Stimulated activated CD8-positive, alpha-beta memory T cell treated with anti-CD3 and anti-CD28 coated beads, Interleukin-12 subunit alpha, Interleukin-12 subunit beta, amount 100 ng/mL, for 24 hours (primary cell): ENCODE results near the gene DPH7.
"Not testable (repeated sequence)": the region's sequence is repeated elsewhere in the genome, so short reads cannot be mapped to it uniquely, and the experiment has no call there.

Source experiments
- DNase-seq: peaks from one replicate; pipeline ENCODE4 v3.0.0-alpha.2; 2020; ENCODE audit errors: extremely low read depth

DPH7 gene

DNA sequence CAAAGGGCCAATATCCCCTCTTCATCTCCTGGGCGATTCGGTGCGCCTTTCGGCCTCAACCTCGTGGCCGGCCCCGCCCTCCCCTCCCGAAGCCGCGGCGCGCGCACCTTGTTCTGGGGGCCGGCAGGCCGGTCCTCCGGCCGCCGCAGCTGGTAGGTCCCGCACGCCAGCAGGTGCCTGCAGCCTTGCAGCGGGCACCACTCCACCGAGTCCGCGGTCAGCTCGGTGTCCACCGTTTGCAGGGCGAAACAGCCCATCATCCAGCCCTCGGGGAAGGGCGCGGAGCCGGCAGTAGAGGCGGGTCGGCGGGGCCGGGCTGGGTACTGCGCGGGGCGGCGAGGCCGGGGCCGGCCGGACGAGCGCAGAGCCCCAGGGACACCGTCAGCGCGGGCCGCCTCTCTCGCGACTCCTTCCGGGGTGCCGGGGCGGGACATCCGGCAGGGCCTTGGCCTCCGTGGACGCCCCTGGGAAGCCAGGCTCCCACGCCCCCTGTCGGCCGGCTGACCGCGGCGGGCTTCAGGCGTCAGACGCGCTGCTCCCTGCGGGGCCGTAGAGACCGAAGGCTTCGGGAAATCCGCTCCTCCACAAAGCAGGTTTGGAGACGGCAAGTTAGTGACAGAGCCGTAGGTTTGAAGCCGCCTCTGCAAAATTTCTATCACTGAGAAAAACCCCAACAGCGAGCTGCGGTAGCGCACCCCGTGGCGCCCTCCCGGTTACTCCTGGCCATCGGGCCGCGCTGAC lies at the start of gene DPH7:
TSS of gene DPH7 (minus strand) at position 408 of the 741 bp plus-strand sequence. CDS start at position 260, 148 bp downstream.
- peak; percentile 94 for DNase-seq

DNA sequence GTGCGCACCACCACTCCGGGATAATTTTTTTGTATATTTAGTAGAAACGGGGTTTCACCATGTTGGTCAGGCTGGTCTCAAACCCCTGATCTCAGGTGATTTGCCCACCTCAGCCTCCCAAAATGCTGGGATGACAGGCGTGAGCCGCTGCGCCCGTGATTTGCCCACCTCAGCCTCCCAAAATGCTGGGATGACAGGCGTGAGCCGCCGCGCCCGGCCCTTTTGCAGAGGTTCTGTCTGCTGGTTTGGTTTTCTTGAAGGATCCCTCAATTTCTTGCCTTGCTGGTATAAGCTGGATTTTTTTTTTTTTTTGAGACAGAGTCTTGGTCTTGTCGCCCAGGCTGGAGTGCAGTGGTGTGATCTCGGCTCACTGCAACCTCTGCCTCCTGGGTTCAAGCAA lies 48.7 kb upstream of the DPH7 start:
- not testable (repeated sequence) for DNase-seq

DNA sequence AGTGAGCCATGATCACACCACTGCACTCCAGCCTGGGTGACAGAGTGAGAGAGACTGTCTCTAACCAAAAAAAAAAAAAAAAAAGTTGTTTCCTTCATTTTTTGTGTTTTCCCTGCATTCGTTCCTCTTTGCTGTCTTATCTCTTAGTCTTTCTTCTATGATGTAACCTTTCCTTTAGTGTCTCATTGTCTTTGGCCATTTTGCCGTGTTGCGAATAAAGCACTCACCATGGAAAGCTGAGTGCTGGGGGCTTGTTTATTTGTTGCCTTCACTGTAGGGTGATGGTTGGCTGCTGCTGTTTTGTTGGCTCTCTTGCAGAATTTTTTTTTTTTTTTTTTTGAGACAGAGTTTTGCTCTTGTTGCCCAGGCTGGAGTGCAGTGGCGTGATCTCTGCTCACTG lies 47.7 kb upstream of the DPH7 start:
- DNase-seq, result no peak

DNA sequence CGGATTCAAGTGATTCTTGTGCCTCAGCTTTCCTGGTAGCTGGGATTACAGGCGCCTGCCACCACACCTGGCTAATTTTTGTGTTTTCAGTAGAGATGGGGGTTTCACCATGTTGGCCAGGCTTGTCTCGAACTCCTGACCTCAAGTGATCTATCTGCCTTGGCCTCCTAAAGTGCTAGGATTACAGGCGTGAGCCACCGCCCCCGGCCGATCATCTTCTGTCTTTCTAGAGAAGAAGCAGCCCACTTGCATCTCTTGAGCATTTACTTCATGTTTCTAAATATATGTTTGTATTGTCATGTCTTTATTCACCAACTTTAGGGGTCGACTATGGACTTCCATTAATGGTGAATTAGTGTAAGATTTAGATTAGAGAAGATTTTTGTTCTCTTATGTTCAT lies 43.5 kb upstream of the DPH7 start:
- not testable (repeated sequence) for DNase-seq

DNA sequence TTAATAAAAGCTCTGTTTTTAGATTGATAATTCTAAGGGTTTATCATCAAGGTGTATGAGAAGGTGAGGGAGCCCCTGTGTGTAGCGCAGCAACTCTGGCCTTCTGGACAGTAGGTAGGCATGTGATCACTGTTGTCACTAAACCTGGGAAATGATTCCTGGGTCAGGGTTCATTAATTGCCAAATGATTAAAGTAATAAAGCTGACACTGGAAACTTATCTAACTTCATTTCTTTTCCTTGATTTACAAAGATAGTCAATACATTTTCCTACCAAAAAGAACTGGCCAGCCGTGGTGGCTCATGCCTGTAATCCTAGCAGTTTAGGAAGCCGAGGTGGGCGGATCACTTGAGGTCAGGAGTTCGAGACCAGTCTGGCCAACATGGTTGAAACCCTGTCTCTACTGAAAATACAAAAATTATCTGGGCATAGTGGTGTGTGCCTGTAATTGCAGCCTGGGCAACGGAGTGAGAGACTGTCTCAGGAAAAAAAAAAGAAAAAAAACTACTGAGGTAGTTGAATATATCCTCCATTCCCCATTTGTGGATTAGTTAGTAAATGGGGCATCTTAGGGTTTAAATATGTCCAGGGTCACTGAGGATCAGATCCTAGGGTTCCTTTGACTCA lies 42.5 kb upstream of the DPH7 start:
- no peak for DNase-seq

DNA sequence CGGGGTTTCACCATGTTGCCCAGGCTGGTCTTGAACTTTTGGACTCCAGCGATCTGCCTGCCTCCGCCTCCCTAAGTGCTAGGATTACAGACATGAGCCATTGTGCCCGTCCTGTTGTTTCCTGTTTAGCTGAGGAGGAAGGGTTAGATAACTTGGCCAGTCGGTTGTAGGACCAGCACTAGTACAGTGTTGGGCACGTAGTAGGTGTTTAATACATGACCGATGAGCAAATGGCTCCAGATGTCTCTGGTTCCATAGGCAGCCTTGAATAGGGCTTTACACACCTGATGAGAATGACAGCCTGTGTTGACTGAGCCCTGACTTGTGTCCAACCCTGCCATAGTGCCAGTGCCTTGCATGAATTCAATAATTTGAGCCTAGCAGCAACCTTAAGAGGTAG lies 41.9 kb upstream of the DPH7 start:
- DNase-seq, result no peak

DNA sequence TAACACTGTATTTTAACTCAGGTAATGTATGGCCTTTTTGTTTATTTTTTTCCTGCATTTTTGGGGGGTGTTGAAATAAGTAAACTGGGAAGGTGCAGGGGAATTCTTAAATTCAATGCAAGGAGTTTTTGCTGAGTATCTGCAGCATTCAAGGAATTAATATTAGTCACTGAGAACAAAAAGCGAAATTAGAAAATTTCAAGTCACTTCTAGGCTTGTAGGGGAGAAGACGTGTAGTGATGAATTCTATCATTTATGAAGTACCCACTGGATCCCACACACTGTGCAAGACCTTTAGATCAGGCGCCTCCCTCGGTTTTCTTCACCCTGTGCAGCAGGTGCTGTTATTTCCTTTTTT lies 41.3 kb upstream of the DPH7 start:
- no peak for DNase-seq

DNA sequence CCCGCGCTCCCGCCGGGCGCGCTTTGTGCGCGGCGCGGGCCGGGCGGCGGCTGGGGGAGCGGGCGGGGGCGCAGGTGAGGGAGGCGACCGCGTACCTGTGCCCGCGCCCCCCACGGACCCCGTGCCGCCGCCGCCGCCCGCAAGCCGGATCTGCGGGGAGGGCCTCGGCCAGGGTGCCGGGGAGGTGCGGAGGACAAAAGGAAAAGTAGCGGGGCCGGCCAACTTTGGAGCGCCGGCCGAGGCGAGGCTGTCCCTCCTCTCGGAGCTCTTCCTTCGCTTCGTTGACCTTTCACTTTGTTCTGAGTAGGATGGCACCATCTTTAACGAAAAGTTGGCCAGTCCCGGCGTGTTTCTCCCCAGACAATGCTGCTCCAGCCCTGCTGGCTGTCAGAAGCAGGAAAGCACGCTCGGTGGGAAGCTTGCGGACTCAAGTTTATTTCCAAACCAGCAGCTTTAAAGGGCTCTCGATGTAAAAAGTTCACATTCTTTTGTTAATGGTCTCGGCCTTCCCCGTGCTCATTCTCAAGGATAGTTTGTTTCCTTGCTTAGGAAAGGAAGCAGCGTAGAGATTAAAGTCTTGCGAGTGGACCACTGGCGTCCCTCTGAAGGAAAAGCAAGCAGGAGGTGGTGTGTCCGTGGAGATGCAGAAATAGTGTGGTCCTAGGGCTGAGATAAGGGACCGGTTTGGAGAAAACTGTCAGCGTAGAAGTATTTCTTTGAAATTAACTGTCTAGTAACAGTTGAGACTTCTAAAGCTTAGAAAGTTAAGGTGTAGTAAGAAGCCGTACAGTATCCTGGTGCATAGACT lies 40.7 kb upstream of the DPH7 start:
- DNase-seq, result no peak

DNA sequence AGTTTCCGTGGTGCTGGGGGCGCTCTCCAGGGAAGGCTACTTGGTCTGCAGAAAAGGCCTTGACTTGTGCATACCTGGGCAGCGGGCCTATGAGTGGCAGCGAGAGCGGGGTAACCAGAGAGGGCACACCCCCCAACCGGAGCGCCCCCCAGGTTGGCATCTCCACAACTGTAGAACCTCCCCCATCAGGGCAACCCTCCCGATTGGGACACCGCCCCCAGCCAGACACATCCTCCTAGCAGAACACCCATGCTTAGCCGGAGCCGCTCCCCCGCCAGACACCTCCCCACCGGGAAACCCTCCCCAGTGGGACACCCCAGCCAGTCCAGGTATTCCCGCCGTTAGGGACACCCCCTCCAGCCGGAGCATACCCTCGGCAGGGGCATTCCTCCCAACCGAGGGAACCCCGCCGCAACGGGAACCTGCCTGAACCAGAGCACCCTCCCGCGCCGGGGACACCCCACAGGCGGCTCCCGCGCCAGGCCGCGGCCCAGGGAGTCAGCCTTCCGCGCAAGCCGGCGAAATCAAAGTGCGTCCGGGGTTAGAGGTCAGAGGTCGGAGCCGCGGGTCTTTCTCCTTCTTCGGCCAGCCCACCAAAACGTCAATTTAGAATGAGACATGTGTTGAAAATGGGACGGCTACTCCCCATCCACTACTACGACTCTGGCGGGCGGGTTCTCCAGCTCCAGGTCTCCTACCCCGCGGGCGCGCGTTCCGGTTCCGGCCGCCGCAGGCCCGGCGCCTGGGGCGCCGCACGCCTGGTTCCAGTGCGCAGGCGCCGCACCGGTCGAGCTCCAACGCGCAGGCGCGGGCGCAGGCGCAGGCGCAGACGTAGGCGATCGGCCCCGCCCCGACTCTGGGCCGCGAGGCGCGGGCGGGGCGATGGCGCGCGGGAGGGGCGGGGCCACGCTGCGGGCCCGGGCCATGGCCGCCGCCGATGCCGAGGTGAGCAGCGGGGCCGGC lies 39.7 kb upstream of the DPH7 start, which contains the start of gene EHMT1:
TSS of gene EHMT1 (plus strand) at position 901 of the 963 bp plus-strand sequence. CDS start at position 925, 24 bp downstream.
- peak; percentile 66 for DNase-seq

DNA sequence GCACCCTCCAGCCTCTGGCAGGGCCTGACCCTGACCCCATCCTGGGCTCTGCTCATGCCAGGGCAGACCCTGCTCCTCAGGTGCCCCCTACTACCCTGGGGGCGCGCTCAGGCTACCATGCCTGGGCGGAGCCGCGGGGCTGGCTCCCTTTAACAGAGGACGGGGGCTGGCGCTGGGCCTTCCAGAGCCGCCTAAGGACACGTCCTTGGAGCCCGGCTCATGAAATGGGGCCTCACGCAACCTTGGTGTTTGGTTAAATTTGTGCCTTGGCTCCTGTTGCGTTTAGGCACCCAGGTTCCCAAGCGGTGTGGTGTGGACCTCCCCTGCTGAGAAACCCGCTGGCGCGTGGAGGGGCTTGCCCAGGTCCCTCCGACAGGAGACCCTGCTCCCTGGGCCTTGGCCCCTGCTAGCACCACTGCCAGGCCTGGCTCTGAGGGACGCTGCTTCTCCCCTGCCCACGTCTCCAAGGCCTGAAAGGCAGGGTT lies 36.7 kb upstream of the DPH7 start:
- no peak for DNase-seq

DNA sequence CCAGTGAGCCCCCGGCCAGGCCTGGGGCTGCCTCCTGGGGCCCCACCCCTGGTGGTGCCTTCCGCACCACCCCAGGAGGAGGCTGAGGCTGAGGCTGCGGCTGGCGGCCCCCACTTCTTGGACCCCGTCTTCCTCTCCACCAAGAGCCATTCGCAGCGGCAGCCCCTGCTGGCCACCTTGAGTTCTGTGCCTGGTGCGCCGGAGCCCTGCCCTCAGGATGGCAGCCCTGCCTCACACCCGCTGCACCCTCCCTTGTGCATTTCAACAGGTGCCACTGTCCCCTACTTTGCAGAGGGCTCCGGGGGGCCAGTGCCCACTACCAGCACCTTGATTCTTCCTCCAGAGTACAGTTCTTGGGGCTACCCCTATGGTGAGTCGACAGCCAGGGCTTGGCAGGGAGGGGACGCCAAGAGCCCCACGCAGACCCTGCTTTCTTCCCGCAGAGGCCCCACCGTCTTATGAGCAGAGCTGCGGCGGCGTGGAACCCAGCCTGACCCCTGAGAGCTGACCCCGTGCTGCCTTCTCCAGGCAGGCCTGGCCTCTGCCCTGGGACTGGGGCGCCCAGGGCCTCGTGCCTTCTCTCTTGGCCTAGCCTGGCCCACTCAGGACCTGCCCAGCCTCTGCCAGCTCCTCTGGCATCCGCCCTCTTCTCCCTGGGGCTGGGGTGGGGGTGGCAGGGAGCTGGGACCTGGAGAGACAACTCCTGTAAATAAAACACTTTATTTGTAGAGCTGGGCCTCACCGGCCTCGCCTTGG lies 36.1 kb upstream of the DPH7 start:
- no peak for DNase-seq

DNA sequence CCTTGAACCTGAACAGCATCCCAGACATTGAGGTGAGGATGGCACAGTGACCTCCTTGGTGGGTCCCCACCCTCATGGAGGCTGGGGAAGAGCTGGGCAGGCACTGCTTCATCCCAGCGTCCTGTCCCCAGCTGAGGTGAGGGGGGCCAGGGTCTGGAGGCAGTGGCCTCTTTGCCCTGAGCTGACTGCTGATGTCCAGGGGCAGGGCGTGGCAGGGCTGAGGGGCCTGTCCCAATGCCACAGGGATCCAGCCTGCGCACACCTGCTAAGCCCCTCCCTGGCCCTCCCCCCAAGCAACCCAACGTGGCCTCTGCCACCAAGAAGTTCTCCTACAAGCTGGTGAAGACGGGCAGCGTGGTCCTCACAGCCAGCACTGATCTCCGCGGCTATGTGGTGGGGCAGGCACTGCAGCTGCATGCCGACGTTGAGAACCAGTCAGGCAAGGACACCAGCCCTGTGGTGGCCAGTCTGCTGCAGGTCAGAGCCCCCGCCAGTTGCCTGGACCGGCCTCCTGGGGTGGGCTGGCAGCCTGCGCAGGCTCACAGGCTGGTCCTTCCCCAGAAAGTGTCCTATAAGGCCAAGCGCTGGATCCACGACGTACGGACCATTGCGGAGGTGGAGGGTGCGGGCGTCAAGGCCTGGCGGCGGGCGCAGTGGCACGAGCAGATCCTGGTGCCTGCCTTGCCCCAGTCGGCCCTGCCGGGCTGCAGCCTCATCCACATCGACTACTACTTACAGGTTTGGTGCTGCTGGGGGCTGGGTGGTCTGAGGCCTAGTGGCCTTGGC lies 35.2 kb upstream of the DPH7 start:
- no peak for DNase-seq

DNA sequence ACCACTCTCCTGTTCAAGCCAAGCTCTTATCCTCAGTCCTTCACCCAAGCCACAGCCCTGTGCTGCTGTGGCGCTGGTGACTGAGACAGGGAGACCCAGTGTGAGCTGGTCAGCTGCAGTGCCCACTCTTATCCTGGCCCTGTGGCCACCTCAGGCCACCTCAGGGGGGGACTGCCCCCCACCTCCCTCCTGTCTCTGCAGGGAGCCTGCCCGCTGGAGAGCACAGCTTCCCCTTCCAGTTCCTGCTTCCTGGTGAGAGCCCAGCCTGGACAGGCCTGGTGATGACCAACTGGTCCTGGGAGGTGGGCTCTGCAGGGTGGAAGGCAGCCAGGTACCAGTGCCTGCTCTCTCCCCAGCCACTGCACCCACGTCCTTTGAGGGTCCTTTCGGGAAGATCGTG lies 34.5 kb upstream of the DPH7 start:
- DNase-seq, result no peak

DNA sequence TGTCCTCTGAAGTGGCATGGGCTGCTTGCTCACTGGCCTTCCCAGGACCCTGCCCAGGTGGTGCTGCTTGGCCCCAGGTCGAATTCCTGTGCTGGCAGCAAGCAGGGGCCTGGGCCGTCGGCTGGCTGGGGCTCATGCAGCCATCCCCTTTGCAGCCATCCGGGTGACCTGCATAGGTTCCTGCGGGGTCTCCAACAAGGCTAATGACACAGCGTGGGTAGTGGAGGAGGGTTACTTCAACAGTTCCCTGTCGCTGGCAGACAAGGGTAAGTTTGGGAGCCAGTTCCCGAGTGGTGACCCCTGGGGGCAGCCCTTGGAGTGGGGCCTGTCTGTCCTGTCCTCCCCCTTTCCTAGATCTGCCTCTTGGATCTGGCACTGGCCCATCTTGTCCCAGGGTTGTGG lies 34.0 kb upstream of the DPH7 start:
- DNase-seq, result no peak

DNA sequence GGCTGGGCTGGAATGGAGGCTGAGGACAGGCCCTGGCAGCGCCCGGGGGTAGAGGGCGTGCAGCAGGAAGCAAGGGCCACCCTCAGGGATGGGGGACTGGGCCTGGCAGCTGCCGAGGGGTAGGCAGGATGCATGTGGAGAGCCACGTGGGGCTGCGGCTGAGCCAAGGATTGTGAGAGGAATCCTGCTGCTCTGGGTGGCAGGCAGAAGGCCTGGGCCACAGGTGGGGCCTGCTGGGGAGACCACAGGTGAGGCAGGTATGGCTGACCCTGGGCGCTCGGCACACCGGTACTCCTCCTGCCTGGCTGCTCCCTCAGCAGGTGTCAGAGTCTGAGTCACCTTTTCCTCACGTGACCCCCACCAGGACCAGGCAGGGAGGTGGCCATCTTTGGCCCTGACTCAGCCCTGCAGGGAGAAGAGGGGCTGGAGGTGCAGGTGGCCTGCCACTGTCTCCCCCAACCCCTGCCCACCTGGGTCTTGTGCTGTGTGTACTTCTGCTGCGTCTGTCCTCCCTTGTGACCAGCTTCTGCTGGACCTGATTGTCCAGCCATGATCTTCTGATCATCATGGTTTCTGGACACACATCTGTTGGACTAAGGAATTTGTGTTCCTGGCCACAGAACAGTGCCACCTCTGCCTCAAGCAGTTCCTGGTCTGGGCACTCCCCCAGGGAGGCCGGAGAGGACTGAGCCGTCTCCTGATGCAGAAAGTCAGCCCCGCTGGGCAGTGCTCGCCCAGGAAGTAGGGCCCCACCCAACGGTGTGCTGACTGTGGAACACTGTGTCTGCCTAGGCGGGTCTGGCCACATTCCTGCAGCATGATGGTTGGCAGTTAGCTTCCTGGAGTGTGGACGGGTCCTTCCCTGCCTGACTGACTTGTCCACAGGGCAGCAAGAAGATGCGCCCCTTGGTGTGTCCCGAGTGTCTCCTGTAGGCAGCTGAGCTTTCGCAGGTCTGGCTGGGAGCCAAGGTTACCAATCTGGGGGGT lies 33.2 kb upstream of the DPH7 start:
- no peak for DNase-seq

DNA sequence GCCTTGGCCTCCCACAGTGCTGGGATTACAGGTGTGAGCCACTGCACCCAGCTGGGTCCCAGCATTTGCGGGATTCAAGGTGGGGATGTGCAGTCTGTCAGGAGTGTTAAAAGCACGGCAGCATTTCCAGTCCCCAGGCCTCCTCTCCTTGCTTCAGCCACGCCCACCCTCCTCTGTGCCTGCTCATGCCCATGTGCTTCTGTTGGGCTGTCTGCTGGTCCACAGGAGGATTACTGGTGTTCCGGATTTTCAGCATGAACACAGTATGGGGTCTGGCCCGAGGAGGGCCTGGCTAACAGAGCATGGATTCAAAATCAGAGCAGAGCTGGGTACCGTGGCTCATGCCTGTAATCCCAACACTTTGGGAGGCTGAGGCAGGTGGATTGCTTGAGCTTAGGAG lies 32.2 kb upstream of the DPH7 start:
- DNase-seq, result no peak

DNA sequence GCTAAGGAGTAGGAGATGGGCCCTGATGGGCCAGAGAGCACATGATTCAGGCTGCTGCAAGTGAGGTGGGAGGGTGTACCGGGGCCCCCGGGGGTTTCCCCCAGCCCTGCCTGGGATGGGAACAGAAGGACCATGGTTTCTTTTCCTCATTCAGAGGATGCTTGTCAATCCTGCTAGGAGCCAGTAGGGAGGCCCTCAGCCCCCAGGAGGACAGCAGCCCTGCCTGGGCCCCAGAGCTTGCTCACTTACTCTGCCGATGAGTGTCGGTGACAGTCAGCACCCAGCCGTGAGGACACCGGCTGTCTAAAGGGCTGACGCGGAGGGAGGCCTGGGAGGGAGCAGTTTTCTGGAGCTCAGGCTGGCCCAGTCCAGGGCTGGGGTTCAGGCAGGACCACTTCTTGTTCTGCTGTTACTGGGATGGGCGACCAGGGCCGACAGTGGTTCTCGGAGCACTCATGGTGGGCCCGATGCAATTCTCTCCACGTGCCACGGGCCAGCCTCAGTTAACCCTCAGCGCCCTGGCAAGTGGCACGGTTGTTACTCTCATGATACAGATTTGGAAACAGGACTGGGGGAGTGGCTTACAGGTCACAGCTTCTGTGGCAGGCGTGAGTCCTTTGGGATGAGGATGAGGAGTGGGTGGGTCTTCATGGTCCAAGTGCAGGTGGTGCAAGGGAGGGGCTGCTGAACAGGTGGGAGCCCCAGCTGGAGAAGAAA lies 28.6 kb upstream of the DPH7 start:
- DNase-seq, result no peak

DNA sequence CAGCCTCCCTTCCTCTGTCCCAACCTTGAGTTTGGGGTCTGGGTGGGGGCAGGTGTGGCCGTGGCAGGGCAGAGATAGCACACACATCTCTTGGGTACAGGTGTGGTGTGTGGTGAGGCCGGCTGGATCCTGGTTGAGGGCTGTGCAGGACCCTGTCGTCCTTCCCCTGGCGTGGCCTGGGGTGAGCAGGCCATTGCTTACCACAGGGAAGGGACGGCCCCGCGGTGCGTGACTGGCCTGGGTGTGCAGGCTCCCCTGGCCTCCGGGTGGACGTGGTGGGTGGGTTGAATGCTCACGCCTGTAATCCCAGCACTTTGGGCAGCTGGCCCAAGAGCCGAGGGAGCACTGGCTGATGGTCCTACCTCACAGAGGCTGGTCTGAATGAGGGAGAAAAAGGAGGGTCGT lies 28.0 kb upstream of the DPH7 start:
- DNase-seq, result no peak
